Measurements from ENCODE around the gene DUSP1. TPM values are rescaled to one million over a fixed set of nuclear protein-coding genes. Genes with fewer than 3 reads are reported as not detected.

Gene DUSP1
- total and polyA plus RNA-seq, 7 donors = 99.9 to 1,033 (median 449) TPM

DNA sequence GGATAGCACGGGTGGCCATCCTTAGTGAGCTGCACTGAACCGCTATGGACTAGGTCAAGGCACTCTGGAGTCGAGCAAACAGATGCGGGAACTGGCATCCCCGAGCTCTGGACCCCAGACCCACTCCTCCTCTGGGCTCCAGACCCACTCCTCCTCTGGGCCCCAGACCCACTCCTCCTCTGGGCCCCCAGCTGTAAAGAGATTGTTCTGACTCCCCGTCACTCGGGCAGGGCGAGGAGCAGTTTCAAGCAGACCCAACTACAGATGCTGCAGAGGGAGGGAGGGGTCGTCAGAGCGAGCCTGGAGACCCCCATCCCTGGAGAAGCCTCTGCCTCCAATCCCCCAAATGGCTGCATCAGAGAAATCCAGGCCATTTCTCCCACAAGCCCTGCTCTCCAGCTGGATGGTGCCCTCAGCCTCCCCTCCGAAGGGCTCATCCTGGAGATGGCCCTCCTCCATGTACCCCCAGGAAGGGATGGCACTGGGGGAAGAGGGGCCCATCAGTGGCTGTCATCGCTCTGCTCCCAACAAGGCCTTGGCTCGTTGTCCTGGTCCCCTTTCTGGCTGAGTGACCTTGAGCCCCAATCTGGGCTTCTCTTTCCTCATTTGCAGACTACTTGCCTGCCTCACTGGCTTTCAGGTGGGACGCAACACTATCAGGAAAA, 38.7 kb downstream of the DUSP1 start:
- TF ChIP-seq POLR2AphosphoS5 (IDR thresholded peaks at IDR 0.05) (no peak), EP300 (IDR thresholded peaks at IDR 0.05) (no peak), POLR2A (IDR thresholded peaks at IDR 0.05) (no peak)
- TF ChIP-seq, protein P1, sequence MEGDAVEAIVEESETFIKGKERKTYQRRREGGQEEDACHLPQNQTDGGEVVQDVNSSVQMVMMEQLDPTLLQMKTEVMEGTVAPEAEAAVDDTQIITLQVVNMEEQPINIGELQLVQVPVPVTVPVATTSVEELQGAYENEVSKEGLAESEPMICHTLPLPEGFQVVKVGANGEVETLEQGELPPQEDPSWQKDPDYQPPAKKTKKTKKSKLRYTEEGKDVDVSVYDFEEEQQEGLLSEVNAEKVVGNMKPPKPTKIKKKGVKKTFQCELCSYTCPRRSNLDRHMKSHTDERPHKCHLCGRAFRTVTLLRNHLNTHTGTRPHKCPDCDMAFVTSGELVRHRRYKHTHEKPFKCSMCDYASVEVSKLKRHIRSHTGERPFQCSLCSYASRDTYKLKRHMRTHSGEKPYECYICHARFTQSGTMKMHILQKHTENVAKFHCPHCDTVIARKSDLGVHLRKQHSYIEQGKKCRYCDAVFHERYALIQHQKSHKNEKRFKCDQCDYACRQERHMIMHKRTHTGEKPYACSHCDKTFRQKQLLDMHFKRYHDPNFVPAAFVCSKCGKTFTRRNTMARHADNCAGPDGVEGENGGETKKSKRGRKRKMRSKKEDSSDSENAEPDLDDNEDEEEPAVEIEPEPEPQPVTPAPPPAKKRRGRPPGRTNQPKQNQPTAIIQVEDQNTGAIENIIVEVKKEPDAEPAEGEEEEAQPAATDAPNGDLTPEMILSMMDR (IDR thresholded peaks at IDR 0.05) = no peak
- Histone ChIP-seq H3K27ac (peak overlapping the region; percentile 84 to 95 (median 93)), H3K27me3 (no peaks in the 10 kb centered on the region), H3K36me3 (no peaks in the 10 kb centered on the region), H3K4me1 (peaks cover 0 to 57% (median 42%) of the 10 kb centered on the region in 4 donors), H3K4me3 (no peak overlapping the region), H3K9me3 (no peaks in the 10 kb centered on the region)
- no peak for DNase-seq
- intact Hi-C loops (cut with DNase I) = no loop called here
- 81 to 87% methylated on average over 14 of the region's 14 CpGs for WGBS, 2 donors

DNA sequence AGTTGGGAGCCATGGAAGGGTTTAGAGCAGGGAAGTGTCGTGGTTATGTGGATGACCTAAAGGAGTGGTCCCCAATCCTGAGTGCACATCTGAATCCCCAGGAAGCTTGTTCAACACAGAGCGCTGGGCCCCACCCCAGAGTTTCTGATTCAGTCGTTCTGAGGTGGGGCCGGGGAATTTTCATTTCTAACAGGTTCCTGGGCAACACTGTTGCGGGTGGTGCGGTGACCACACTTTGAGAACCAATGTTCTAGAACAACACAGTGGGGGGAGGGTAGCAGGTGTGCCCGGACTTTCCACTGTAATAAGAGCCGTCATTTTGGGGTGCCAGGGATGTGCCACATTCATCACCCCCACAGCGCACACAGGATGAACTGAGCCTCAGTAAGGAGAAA, 39.3 kb downstream of the DUSP1 start:
- intact Hi-C loops (cut with DNase I) = no loop called here
- no peaks in the 10 kb centered on the region for H3K36me3 ChIP-seq
- no peaks in the 10 kb centered on the region for H3K27me3 ChIP-seq
- H3K4me3 ChIP-seq = no peak overlapping the region
- no peak for DNase-seq
- H3K9me3 ChIP-seq = no peaks in the 10 kb centered on the region
- 72 to 83% methylated on average over 9 of the region's 9 CpGs for WGBS, 2 donors
- TF ChIP-seq EP300 (IDR thresholded peaks at IDR 0.05) (no peak), POLR2AphosphoS5 (IDR thresholded peaks at IDR 0.05) (no peak), POLR2A (IDR thresholded peaks at IDR 0.05) (no peak)
- TF ChIP-seq, protein P1 (IDR thresholded peaks at IDR 0.05) = no peak
- H3K27ac ChIP-seq = peak overlapping the region in 3 of 4 donors; percentile 93 to 95 (median 93)
- H3K4me1 ChIP-seq = peaks cover 0 to 53% (median 40%) of the 10 kb centered on the region in 4 donors

DNA sequence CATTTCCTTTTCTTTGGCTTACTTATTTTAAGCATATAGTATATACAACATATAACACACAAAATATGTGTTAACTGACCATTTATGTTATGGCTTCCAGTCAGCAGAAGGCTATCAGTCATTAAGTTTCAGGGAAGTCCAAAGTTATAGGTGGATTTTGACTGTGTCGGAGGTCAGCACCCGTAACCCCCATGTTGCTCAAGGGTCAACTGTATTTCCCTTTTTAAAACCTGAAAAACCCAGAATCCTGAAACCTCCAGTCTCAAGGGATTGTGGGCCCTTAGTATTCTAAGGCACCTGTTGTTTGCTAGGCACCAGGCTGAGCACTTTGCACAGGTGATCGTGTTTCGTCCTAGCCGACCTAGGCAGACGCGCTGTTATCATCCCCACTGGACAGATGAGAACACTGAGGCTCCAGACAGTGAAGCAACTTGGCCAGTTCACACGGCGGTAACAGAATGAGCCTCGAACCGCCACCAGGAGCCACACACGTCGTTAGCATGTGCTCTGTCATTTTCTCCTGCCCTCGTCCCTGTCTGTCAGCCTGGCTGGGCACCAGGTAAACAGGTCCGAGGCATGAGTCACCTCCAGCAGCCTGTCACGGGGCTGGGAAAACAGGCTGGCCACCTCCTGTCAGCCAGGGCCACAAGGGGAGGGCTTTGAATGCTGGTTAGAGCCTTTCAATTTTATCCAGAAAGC, 39.9 kb downstream of the DUSP1 start:
- Histone ChIP-seq H3K27ac (peak overlapping the region in 3 of 4 donors; percentile 93 to 95 (median 93)), H3K9me3 (no peaks in the 10 kb centered on the region), H3K4me3 (no peak overlapping the region), H3K4me1 (peaks cover 0 to 47% (median 34%) of the 10 kb centered on the region in 4 donors), H3K36me3 (no peaks in the 10 kb centered on the region), H3K27me3 (no peaks in the 10 kb centered on the region)
- intact Hi-C loops (cut with DNase I) = no loop called here
- DNase-seq = no peak
- WGBS, 2 donors = 69 to 84% methylated on average over 16 of the region's 16 CpGs
- no peak for TF ChIP-seq POLR2AphosphoS5 (IDR thresholded peaks at IDR 0.05)
- TF ChIP-seq, protein P1 (IDR thresholded peaks at IDR 0.05) = no peak
- TF ChIP-seq POLR2A (IDR thresholded peaks at IDR 0.05) = no peak
- no peak for TF ChIP-seq EP300 (IDR thresholded peaks at IDR 0.05)

DNA sequence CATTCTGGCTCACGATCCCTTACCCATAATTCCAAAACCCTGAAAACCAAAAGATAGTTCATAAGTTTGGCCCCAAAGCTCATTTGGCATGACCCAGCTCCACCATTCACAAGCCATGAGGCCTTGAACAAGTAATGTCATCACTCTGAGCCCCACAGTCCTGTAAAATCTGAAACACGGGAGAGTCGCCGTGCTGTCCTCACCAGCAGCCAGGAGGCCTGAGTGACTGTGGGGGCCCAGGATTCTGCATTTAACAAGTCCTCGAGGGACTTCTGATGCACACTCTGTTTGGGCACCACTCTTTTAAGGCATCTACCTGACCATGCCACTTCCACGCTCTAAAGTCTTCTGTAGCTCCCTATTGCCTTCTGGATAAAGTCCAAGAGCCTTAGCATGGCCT, 40.8 kb downstream of the DUSP1 start:
- TF ChIP-seq POLR2A (IDR thresholded peaks at IDR 0.05) (no peak), EP300 (IDR thresholded peaks at IDR 0.05) (no peak), POLR2AphosphoS5 (IDR thresholded peaks at IDR 0.05) (no peak)
- TF ChIP-seq, protein P1 (IDR thresholded peaks at IDR 0.05) = no peak
- Histone ChIP-seq H3K4me1 (peaks cover 0 to 38% (median 28%) of the 10 kb centered on the region in 4 donors), H3K27ac (no peak overlapping the region), H3K36me3 (no peaks in the 10 kb centered on the region), H3K27me3 (no peaks in the 10 kb centered on the region), H3K4me3 (no peak overlapping the region), H3K9me3 (no peaks in the 10 kb centered on the region)
- peak; percentile 55 for DNase-seq
- intact Hi-C loops (cut with DNase I) = no loop called here
- 94 to 96% methylated on average over 6 of the region's 6 CpGs for WGBS, 2 donors
